DMS79 (cell line): ENCODE measurements around the gene PLCL2.
"Not testable (repeated sequence)": the region's sequence is repeated elsewhere in the genome, so short reads cannot be mapped to it uniquely, and the experiment has no call there.

Experiments used
- DNase-seq: peaks from one replicate; lab custom pipeline; 2025; lab: John Stamatoyannopoulos, UW

The PLCL2 gene

GRCh38 chr3:16961621-16962205, 77.0 kb downstream of the PLCL2 start:
- DNase-seq, result no peak

GRCh38 chr3:16975083-16975482, 90.3 kb downstream of the PLCL2 start:
- no peak for DNase-seq

GRCh38 chr3:16978234-16978920, 93.6 kb downstream of the PLCL2 start:
- no peak for DNase-seq

- DNase-seq, result no peak
Observed at GRCh38 chr3:16978921-16979271, 94.1 kb downstream of the PLCL2 start.

- DNase-seq, result not testable (repeated sequence)
Observed at GRCh38 chr3:16979769-16980515, 95.2 kb downstream of the PLCL2 start.

GRCh38 chr3:16980526-16980925, 95.8 kb downstream of the PLCL2 start:
- not testable (repeated sequence) for DNase-seq

GRCh38 chr3:16982460-16982859, 97.7 kb downstream of the PLCL2 start:
- DNase-seq, result peak; percentile 37

GRCh38 chr3:16985608-16986007, 100.9 kb downstream of the PLCL2 start:
- DNase-seq, result no peak

GRCh38 chr3:16987141-16987540, 102.4 kb downstream of the PLCL2 start:
- no peak for DNase-seq

GRCh38 chr3:16990163-16990562, 105.4 kb downstream of the PLCL2 start:
- DNase-seq, result no peak

GRCh38 chr3:16992198-16992597, 107.4 kb downstream of the PLCL2 start:
- DNase-seq, result no peak

GRCh38 chr3:16993227-16993626, 108.5 kb downstream of the PLCL2 start:
- DNase-seq, result no peak

GRCh38 chr3:16994854-16995525, 110.2 kb downstream of the PLCL2 start:
- no peak for DNase-seq

GRCh38 chr3:16995601-16996000, 110.8 kb downstream of the PLCL2 start:
- no peak for DNase-seq

- DNase-seq, result no peak
Observed at GRCh38 chr3:16998236-16998923, 113.6 kb downstream of the PLCL2 start.

GRCh38 chr3:16999161-16999560, 114.4 kb downstream of the PLCL2 start:
- no peak for DNase-seq

- DNase-seq, result no peak
Observed at GRCh38 chr3:16999871-17000270, 115.1 kb downstream of the PLCL2 start.

- no peak for DNase-seq
Observed at GRCh38 chr3:17003457-17003856, 118.7 kb downstream of the PLCL2 start.

GRCh38 chr3:17006132-17006852, 121.5 kb downstream of the PLCL2 start:
- no peak for DNase-seq

- DNase-seq, result no peak
Observed at GRCh38 chr3:17007284-17007683, 122.5 kb downstream of the PLCL2 start.

- no peak for DNase-seq
Observed at GRCh38 chr3:17009826-17010225, 125.1 kb downstream of the PLCL2 start.
